Measurements from ENCODE around the gene KDELR3.

DNA sequence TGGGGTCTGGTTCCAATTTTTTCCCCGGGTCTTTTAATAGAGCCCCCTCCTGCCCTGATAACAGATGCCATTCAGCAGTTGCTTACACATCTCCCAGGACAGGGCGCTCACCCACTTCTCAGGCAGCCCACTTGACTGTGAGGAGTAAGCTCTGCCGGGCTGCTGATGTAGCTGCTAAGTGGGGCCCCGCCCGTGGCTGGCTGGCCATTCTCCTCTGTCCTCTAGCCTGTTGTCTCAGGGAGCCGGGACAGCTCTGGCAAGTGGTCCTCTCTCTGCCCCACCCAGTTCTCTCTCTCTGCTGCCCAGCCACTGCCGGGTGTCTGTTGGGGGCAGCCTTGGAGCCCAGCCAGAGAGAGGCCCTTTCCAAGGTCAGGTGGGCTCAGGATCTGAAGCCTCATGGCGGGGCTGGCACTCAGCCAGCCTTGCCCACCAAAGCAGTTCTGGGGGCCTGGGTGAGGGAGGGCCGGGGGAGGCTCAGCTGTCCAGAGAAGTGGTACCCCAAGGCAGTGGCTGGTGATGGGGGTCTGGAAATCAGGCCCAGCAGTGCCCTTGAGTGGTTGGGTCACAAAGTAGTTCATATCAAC lies 21.8 kb upstream of the KDELR3 start:
- TF ChIP-seq POLR2AphosphoS5 (IDR thresholded peaks at IDR 0.05; ENCODE audit: low read depth, low read length) (no peak), POU2F2 (IDR thresholded peaks at IDR 0.05; ENCODE audit: low read depth, low read length) (no peak)
